ENCODE measurements around the gene MAPKAP1.

The MAPKAP1 gene

GRCh38 chr9:125391704-125392103 is 315.3 kb downstream of the MAPKAP1 start:
- no peak for TF ChIP-seq ZBTB7A (IDR thresholded peaks at IDR 0.05; ENCODE audit: low read depth)
- no peak for TF ChIP-seq TAF1 (IDR thresholded peaks at IDR 0.05; ENCODE audit: low read depth)
- TF ChIP-seq USF1 (IDR thresholded peaks at IDR 0.05): no peak
- TF ChIP-seq TCF12 (IDR thresholded peaks at IDR 0.05; ENCODE audit: low read depth): no peak
- no peak for TF ChIP-seq CEBPB (IDR thresholded peaks at IDR 0.05)
- no peak for TF ChIP-seq FOXM1 (IDR thresholded peaks at IDR 0.05; ENCODE audit: borderline replicate concordance, low read depth)

- TF ChIP-seq REST (IDR thresholded peaks at IDR 0.05; ENCODE audit: low read depth) (no peak), USF1 (IDR thresholded peaks at IDR 0.05) (no peak), CREB1 (IDR thresholded peaks at IDR 0.05; ENCODE audit: low read depth) (no peak), EP300 (IDR thresholded peaks at IDR 0.05; ENCODE audit: borderline replicate concordance) (no peak), TAF1 (IDR thresholded peaks at IDR 0.05; ENCODE audit: low read depth) (no peak), YY1 (IDR thresholded peaks at IDR 0.05; ENCODE audit: low read depth) (no peak), NFIC (IDR thresholded peaks at IDR 0.05) (no peak), FOXM1 (IDR thresholded peaks at IDR 0.05; ENCODE audit: borderline replicate concordance, low read depth) (no peak), MAX (IDR thresholded peaks at IDR 0.05) (no peak), EGR1 (IDR thresholded peaks at IDR 0.05) (no peak), ZBTB7A (IDR thresholded peaks at IDR 0.05; ENCODE audit: low read depth) (no peak), RAD21 (IDR thresholded peaks at IDR 0.05; ENCODE audit: low read depth) (no peak), TCF12 (IDR thresholded peaks at IDR 0.05; ENCODE audit: low read depth) (no peak), TEAD4 (IDR thresholded peaks at IDR 0.05) (no peak), CEBPB (IDR thresholded peaks at IDR 0.05) (no peak)
Observed at GRCh38 chr9:125388978-125389377, 318.0 kb downstream of the MAPKAP1 start.

GRCh38 chr9:125387861-125388524 is 319.0 kb downstream of the MAPKAP1 start:
- TF ChIP-seq TAF1 (IDR thresholded peaks at IDR 0.05; ENCODE audit: low read depth) (no peak), ZBTB7A (IDR thresholded peaks at IDR 0.05; ENCODE audit: low read depth) (no peak), TEAD4 (IDR thresholded peaks at IDR 0.05) (no peak), REST (IDR thresholded peaks at IDR 0.05; ENCODE audit: low read depth) (no peak), NFIC (IDR thresholded peaks at IDR 0.05) (no peak), CEBPB (IDR thresholded peaks at IDR 0.05) (no peak), EP300 (IDR thresholded peaks at IDR 0.05; ENCODE audit: borderline replicate concordance) (no peak), YY1 (IDR thresholded peaks at IDR 0.05; ENCODE audit: low read depth) (no peak), TCF12 (IDR thresholded peaks at IDR 0.05; ENCODE audit: low read depth) (no peak), MAX (IDR thresholded peaks at IDR 0.05) (no peak), RAD21 (IDR thresholded peaks at IDR 0.05; ENCODE audit: low read depth) (no peak), USF1 (IDR thresholded peaks at IDR 0.05) (no peak), FOXM1 (IDR thresholded peaks at IDR 0.05; ENCODE audit: borderline replicate concordance, low read depth) (no peak), EGR1 (IDR thresholded peaks at IDR 0.05) (no peak), CREB1 (IDR thresholded peaks at IDR 0.05; ENCODE audit: low read depth) (no peak)
